ENCODE results near the gene ANXA4.
A peak's percentile ranks its signal among the peaks of the same experiment; 100 is the strongest.
"Not testable (repeated sequence)": the region's sequence is repeated elsewhere in the genome, so short reads cannot be mapped to it uniquely, and the experiment has no call there.

Gene ANXA4

DNA sequence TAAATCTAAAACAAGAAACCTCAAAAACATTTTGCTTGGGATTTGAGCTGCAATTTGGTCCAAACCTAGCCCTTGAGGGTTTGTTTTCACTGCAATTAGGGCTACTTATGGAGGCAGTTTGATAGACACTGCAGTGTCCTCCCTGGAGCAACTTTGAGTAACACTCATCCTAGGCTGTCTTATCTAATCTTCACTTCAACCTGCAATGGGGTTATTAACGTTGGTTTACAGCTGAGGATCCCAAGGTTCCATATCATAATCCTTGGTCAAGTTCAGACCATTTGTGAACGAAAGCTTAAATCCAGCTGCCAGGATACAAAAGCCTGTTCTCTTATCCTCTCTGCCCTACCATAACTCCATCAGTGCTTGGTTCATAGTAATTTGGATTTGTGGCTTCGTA lies 2.5 kb downstream of the ANXA4 start:
- TF ChIP-seq JUND (IDR thresholded peaks at IDR 0.05; ENCODE audit: low read depth) = no peak
- no peak for DNase-seq (ENCODE audit: low read depth in 1 of 2, low spot score in 1 of 2)
- in situ Hi-C loops (cut with HindIII; ENCODE audit: low pct_unique_long_range_greater_than_20kb, low sequenced_read_pairs) = no loop called here

DNA sequence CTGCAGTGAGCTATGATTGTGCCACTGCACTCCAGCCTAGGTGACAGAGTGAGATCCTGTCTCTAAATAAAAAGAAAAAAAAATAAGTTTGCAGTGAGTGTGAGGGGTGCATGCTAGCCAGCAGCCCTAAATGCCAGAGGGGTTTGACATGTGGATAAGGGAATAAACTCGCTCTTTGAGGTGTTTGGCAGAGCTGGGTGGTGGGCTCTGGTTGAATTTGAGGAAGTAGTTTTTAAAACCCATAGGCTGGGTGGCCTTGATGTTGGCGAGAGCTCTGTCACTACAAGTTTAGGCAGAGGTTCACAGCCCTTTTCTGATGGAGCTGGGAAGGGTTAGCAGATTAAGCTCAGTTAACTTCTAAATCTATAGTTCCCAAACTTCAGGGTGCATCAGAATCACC lies 3.1 kb downstream of the ANXA4 start:
- in situ Hi-C loops (cut with HindIII; ENCODE audit: low pct_unique_long_range_greater_than_20kb, low sequenced_read_pairs) = no loop called here
- DNase-seq (ENCODE audit: low read depth in 1 of 2, low spot score in 1 of 2) = no peak

DNA sequence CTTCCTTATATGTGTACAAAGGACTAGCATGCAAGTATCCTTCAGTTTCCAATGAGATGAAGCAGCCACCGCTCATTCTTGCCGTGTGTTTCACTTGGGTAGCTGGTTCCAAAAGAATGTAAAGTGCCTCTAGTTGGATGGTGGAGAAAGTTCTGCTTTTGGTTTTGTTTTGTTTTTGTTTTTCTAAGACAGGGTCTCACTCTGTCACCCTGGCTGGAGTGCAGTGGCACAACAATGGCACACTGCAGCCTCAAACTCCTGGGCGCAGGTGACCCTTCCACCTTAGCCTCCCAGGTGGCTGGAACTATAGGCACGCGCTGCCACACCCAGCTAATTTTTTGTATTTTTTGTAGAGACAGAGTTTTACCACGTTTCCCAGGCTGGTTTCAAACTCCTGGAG lies 8.3 kb downstream of the ANXA4 start:
- no peak for TF ChIP-seq JUND (IDR thresholded peaks at IDR 0.05; ENCODE audit: low read depth)
- DNase-seq (ENCODE audit: low read depth in 1 of 2, low spot score in 1 of 2) = no peak
- in situ Hi-C loops (cut with HindIII; ENCODE audit: low pct_unique_long_range_greater_than_20kb, low sequenced_read_pairs) = no loop called here

More for the DNA sequence above, 3.1 kb downstream of the ANXA4 start:
- no peak for TF ChIP-seq JUND (IDR thresholded peaks at IDR 0.05; ENCODE audit: low read depth)

DNA sequence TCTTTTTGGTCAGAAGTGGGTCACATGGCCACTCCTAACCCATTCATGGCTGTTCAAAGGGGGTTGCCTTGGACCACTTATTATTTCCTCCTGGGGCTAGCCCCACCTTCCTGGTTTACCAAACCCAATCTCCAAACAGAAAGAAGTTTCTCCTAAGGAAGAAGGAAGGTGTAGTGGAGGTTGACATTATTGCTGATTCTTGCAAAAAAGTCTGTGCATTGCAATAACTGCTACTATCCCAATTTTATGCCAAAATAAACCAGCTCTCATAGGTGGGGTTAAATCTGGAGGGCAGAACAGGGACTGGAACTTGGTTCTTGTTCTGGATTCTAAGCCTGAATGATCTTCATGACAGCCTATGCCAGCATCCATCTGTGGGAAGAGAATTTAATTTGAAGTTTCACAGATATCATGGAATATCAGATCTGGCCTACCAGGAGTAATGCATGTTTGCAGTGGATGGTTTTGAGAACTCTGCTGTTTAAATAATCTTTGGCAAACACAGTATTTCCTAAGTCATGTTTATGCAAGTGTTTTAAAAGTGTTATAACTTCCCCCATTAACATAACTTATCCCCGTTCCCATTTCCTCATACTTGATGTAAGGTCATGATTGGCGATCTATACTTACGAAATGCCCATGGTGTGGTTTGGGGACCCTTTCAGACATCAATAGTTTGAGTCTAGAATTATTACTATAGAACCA lies 11.9 kb downstream of the ANXA4 start:
- TF ChIP-seq JUND (IDR thresholded peaks at IDR 0.05; ENCODE audit: low read depth) = no peak
- DNase-seq (ENCODE audit: low read depth in 1 of 2, low spot score in 1 of 2) = no peak
- in situ Hi-C loops (cut with HindIII; ENCODE audit: low pct_unique_long_range_greater_than_20kb, low sequenced_read_pairs) = no loop called here

DNA sequence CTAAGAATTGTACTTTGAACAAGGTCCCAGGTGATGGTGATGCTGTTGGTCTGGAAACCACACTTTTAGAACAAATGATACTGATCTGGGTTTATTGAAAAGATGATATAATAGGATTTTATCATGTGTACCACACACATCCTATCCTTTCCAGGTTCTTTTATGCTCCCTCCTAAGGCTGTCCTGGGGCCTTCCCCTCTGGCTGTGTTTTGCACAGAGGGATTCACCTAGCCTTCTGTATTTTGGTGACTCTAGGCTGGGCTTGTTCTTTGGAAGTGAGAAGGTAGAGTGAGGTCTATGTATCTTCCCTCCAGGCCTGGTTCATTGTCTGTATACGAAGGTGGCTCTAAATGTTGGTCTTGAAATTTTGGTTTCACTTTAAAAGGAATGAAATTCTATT lies 12.7 kb downstream of the ANXA4 start:
- TF ChIP-seq JUND (IDR thresholded peaks at IDR 0.05; ENCODE audit: low read depth) = no peak
- in situ Hi-C loops (cut with HindIII; ENCODE audit: low pct_unique_long_range_greater_than_20kb, low sequenced_read_pairs) = no loop called here
- DNase-seq (ENCODE audit: low read depth in 1 of 2, low spot score in 1 of 2) = no peak

DNA sequence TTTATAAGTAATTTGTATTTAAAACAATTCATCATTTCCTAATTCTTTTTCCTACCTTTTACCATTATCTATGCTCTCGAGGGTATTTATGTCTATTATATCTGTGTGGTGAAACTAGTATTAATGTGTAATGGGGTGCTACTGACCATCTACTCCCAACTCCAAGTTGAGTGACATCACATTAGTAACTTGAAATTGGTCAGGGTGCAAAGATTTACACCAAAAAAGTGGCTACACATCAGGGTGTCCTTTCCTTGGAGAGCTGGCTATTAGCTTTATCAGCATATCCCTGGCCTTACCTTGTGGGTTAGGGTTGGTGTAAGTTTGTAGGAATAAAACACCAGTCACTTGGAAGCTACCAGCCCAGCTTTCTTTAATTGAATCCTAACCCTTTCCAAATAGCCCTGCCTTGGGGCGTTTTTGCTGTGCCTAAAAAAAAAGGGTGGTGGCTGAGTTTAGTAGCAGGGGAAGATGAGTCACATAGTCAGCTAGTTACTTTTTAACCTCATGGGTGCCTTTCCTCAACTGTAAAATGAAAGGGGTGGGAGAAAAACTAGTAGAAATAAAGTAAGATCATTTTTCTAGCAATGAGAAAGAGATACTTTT lies 14.0 kb downstream of the ANXA4 start:
- in situ Hi-C loops (cut with HindIII; ENCODE audit: low pct_unique_long_range_greater_than_20kb, low sequenced_read_pairs) = no loop called here

DNA sequence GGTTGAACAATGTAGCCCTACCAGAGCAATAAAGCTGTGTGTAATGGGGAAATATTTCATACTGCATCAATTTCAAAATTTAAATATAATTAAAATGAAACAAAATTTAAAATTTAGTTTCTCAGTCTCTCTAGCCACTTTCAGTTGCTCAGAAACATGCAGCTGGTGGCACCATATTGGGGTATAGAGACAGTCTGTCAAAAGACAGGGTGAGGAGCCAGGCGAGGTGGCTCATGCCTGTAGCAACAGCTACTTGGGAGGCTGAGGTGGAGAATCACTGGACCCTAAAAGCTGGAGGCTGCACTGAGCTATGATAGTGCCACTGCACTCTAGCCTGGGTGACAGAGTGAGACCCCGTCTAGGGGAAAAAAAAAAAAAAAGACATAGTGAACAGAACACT lies 20.1 kb downstream of the ANXA4 start:
- no peak for DNase-seq (ENCODE audit: low read depth in 1 of 2, low spot score in 1 of 2)
- no peak for TF ChIP-seq JUND (IDR thresholded peaks at IDR 0.05; ENCODE audit: low read depth)
- in situ Hi-C loops (cut with HindIII; ENCODE audit: low pct_unique_long_range_greater_than_20kb, low sequenced_read_pairs) = no loop called here

More for the DNA sequence above, 14.0 kb downstream of the ANXA4 start:
- DNase-seq (ENCODE audit: low read depth in 1 of 2, low spot score in 1 of 2) = peak in 1 of 2 experiments; percentile 44
- TF ChIP-seq JUND (IDR thresholded peaks at IDR 0.05; ENCODE audit: low read depth) = no peak

DNA sequence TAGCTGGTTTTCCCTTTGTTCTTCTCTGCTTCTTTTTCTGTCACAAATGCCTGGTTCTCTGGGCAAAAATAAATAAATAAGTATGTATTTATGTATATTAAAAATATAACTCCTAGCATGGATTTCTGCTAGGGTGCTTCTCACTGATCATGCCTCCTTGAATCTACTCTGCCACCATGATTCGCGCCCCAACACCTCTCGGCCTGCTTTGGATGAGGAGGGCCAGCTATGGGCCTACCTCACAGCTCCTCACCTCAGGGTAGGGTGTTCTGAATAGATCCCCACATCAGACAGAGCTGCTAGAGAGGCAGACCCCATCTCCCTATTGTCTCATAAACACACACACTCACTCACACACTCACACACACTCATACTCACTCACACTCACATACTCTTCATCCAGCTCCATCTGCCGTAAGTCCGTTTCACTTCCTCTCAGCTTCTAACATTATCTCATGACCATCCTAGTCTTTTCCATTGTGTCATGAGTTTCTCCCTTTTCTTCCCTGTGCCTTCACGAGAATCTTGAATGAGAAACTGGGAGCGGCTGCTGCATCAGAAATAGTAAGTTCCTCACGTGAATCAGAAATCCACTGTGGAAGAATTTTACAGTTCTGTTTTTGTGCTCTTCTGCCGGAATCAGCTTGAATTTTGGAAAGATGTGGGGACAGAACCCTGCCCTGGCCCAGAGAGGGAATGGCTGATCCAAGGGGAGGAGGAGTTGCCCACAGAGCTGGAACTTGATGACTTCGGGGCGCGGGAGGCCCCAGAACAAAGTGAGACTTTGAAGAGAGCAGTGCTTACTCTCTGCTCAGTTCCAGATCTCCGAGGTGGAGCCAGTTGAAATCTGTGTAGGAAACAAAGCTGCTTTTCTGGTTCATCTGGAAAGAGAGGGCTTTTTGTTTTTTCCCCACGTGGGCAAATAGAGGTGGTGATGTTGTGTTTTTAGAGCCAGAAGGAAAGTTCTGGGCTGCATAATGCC lies 20.9 kb downstream of the ANXA4 start:
- in situ Hi-C loops (cut with HindIII; ENCODE audit: low pct_unique_long_range_greater_than_20kb, low sequenced_read_pairs) = no loop called here
- DNase-seq (ENCODE audit: low read depth in 1 of 2, low spot score in 1 of 2) = peak in 1 of 2 experiments; percentile 76
- no peak for TF ChIP-seq JUND (IDR thresholded peaks at IDR 0.05; ENCODE audit: low read depth)

DNA sequence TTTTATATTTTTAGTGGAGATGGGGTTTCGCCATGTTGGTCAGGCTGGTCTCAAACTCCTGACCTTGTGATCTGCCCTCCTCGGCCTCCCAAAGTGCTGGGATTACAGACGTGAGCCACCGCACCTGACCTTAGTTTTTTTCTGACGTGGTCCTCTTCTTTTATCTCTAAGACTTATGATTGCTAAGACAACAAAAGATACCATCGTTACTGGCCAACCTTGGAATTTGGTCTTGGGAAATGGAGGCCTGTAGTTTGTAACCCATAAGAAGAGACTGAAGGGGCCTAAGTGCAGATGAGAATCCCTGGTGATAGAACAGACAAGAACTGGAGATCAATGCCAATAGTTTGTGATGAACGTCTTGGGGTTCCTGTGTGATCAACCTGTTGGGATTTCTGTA lies 21.9 kb downstream of the ANXA4 start:
- in situ Hi-C loops (cut with HindIII; ENCODE audit: low pct_unique_long_range_greater_than_20kb, low sequenced_read_pairs); DNase-seq (ENCODE audit: low read depth in 1 of 2, low spot score in 1 of 2): not testable (repeated sequence)

DNA sequence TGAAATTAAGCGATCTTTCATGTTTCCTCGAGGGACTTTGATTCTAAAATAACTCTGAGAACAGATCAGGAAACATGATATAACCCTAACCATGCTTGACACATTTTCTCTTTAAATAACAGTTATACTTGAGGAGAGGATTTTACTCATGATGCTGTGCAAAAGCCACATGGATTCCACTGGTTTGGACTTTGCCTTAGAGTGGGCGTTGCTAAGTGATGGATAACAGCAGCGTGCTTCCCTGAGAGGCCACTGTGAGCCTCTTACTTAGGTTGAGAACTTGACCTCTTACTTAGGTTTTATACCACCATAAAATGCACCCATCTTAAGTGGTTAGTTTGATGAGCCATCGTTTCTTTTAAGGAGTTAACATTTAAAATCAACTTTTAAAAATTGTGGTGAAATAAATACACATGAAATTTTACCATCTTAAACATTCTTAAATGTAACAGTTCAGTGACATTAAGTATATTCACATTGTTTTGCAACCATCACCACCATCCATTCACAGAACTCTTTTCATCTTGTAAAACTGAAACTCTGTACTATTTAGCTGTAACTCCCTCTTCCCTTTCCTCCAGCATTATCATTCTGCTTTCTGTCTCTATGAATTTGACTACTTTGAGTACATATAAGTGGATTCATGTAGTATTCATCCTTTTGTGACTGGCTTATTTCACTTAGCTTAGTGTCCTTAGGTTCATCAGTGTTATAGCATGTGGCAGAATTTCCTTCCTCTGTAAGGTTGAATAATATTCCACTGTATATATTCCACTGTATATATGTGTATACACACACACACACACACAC lies 22.6 kb downstream of the ANXA4 start:
- in situ Hi-C loops (cut with HindIII; ENCODE audit: low pct_unique_long_range_greater_than_20kb, low sequenced_read_pairs) = no loop called here
- no peak for TF ChIP-seq JUND (IDR thresholded peaks at IDR 0.05; ENCODE audit: low read depth)
- no peak for DNase-seq (ENCODE audit: low read depth in 1 of 2, low spot score in 1 of 2)

DNA sequence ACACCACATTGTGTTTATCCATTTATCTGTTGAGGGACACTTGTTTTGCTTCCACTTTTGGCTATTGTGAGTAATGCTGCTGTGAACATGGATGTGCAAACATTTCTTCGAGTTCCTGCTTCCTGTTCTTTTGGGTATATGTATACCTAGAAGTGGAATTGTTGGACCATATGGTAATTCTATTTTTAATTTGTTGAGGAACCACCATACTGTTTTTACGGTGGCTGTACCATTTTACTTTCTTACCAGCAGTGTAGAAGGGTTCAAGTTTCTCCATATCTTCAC lies 23.1 kb downstream of the ANXA4 start:
- in situ Hi-C loops (cut with HindIII; ENCODE audit: low pct_unique_long_range_greater_than_20kb, low sequenced_read_pairs) = no loop called here
- DNase-seq (ENCODE audit: low read depth in 1 of 2, low spot score in 1 of 2) = no peak
- TF ChIP-seq JUND (IDR thresholded peaks at IDR 0.05; ENCODE audit: low read depth) = no peak

DNA sequence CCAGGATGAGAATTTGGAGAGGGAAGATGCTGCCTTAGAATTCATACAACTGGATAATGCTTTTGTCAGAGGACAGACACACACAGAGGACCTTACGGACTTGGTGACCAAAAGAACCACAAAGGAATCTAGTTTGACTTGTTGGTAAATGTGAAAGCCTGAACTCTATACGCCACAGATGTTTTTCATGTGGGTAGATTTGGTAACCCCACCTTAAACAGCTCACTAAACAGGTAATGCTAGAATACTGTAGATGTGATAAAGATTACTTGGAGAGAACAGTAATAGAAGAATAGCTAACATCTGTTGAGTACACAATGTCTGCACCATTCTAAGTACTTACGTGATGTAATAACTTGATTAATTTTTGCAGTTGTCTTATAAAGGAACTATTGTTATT lies 24.1 kb downstream of the ANXA4 start:
- peak in 1 of 2 experiments; percentile 38 for DNase-seq (ENCODE audit: low read depth in 1 of 2, low spot score in 1 of 2)
- no peak for TF ChIP-seq JUND (IDR thresholded peaks at IDR 0.05; ENCODE audit: low read depth)
- in situ Hi-C loops (cut with HindIII; ENCODE audit: low pct_unique_long_range_greater_than_20kb, low sequenced_read_pairs) = no loop called here
